ENCODE measurements around the gene ARHGAP45.
"Not testable (repeated sequence)": the region's sequence is repeated elsewhere in the genome, so short reads cannot be mapped to it uniquely, and the experiment has no call there.

ARHGAP45 gene

GRCh38 chr19:1105873-1106840 is 39.2 kb downstream of the ARHGAP45 start:
- no peak for FAIRE-seq

GRCh38 chr19:1106841-1107660 is 40.1 kb downstream of the ARHGAP45 start:
- FAIRE-seq, result no peak

GRCh38 chr19:1107661-1108261 is 40.8 kb downstream of the ARHGAP45 start:
- FAIRE-seq, result no peak

- FAIRE-seq, result no peak
Observed at GRCh38 chr19:1108291-1109031, 41.5 kb downstream of the ARHGAP45 start.

GRCh38 chr19:1109032-1109551 is 42.1 kb downstream of the ARHGAP45 start:
- no peak for FAIRE-seq

- FAIRE-seq, result no peak
Observed at GRCh38 chr19:1109697-1110671, 43.0 kb downstream of the ARHGAP45 start.

GRCh38 chr19:1110809-1111640 is 44.1 kb downstream of the ARHGAP45 start:
- no peak for FAIRE-seq

- no peak for FAIRE-seq
Observed at GRCh38 chr19:1111641-1112267, 44.8 kb downstream of the ARHGAP45 start.

GRCh38 chr19:1112268-1113029 is 45.5 kb downstream of the ARHGAP45 start:
- FAIRE-seq, result no peak

GRCh38 chr19:1113030-1113985 is 46.3 kb downstream of the ARHGAP45 start:
- FAIRE-seq, result no peak

- no peak for FAIRE-seq
Observed at GRCh38 chr19:1113986-1114483, 47.1 kb downstream of the ARHGAP45 start.

- not testable (repeated sequence) for FAIRE-seq
Observed at GRCh38 chr19:1114728-1115127, 47.8 kb downstream of the ARHGAP45 start.

GRCh38 chr19:1115646-1116420 is 48.9 kb downstream of the ARHGAP45 start:
- FAIRE-seq, result no peak

GRCh38 chr19:1116726-1117581 is 50.0 kb downstream of the ARHGAP45 start:
- FAIRE-seq, result no peak

GRCh38 chr19:1117654-1118053 is 50.7 kb downstream of the ARHGAP45 start:
- FAIRE-seq, result no peak

GRCh38 chr19:1118999-1119398 is 52.0 kb downstream of the ARHGAP45 start:
- no peak for FAIRE-seq
